NCI-H2196 (cell line): ENCODE results near the gene KLHL34.

Source experiments
- DNase-seq: peaks from one replicate; lab custom pipeline; 2025; ENCODE audit not compliant: unreplicated experiment; lab: John Stamatoyannopoulos, UW

Gene KLHL34

GRCh38 chrX:21656587-21657317 is 1.4 kb downstream of the KLHL34 start:
- DNase-seq = no peak

- no peak for DNase-seq
These were observed 2.1 kb downstream of the KLHL34 start for GRCh38 chrX:21655901-21656586.

- DNase-seq = no peak
These were observed 12.2 kb downstream of the KLHL34 start for GRCh38 chrX:21645886-21646285.

GRCh38 chrX:21645431-21645830 is 12.7 kb downstream of the KLHL34 start:
- no peak for DNase-seq

- no peak for DNase-seq
These were observed 18.4 kb downstream of the KLHL34 start for GRCh38 chrX:21639775-21640174.

- DNase-seq = no peak
These were observed 19.8 kb downstream of the KLHL34 start for GRCh38 chrX:21638311-21638710.

- DNase-seq = no peak
These were observed 26.1 kb downstream of the KLHL34 start for GRCh38 chrX:21632027-21632426.

- no peak for DNase-seq
These were observed 34.2 kb downstream of the KLHL34 start for GRCh38 chrX:21623778-21624501.

GRCh38 chrX:21620234-21620633 is 37.9 kb downstream of the KLHL34 start:
- DNase-seq = no peak

GRCh38 chrX:21616386-21616785 is 41.7 kb downstream of the KLHL34 start:
- DNase-seq = no peak

- no peak for DNase-seq
These were observed 46.0 kb downstream of the KLHL34 start for GRCh38 chrX:21612154-21612553.

- DNase-seq = no peak
These were observed 48.0 kb downstream of the KLHL34 start for GRCh38 chrX:21610168-21610567.

- no peak for DNase-seq
These were observed 52.1 kb downstream of the KLHL34 start for GRCh38 chrX:21606002-21606401.
